Trophoblast cell (in vitro differentiated cells and primary cell): Measurements from ENCODE around the gene GDF11.
A peak's percentile ranks its signal among the peaks of the same experiment; 100 is the strongest.

Source experiments
- DNase-seq, 2 donors: peaks; one replicate each; pipeline ENCODE4 v3.0.0-alpha.2; 2016
- H2AFZ ChIP-seq: 2 replicates; pipeline ENCODE4 v1.6.1; 2013; ENCODE audit warnings: low read length, moderate library complexity, mild to moderate bottlenecking; ENCODE audit not compliant: insufficient read depth, poor library complexity
- H2AK5ac ChIP-seq: 2 replicates; pipeline ENCODE4 v1.6.1; 2013; ENCODE audit warnings: mild to moderate bottlenecking, low read length
- H2BK120ac ChIP-seq: 2 replicates; pipeline ENCODE4 v1.6.1; 2013; ENCODE audit warnings: low read length, mild to moderate bottlenecking, moderate library complexity; ENCODE audit not compliant: insufficient read depth, poor library complexity
- H2BK12ac ChIP-seq: 2 replicates; pipeline ENCODE4 v1.6.1; 2013; ENCODE audit warnings: mild to moderate bottlenecking, low read length, moderate library complexity
- H2BK5ac ChIP-seq: 2 replicates; pipeline ENCODE4 v1.6.1; 2013; ENCODE audit warnings: low read length, low read depth, moderate library complexity, mild to moderate bottlenecking; ENCODE audit not compliant: poor library complexity
- H3K14ac ChIP-seq: 2 replicates; pipeline ENCODE4 v1.6.1; 2013; ENCODE audit warnings: mild to moderate bottlenecking, low read length
- H3K18ac ChIP-seq: 2 replicates; pipeline ENCODE4 v1.6.1; 2013; ENCODE audit warnings: mild to moderate bottlenecking, low read length
- H3K23ac ChIP-seq: 2 replicates; pipeline ENCODE4 v1.6.1; 2013; ENCODE audit warnings: low read length
- H3K27ac ChIP-seq: 2 replicates; pipeline ENCODE4 v1.5.1; 2013; ENCODE audit warnings: low read depth, mild to moderate bottlenecking, inconsistent platforms, low read length, moderate library complexity
- H3K27me3 ChIP-seq: 2 replicates; pipeline ENCODE4 v1.6.1; 2013; ENCODE audit warnings: inconsistent platforms, mild to moderate bottlenecking, low read length, moderate library complexity; ENCODE audit not compliant: insufficient read depth
- H3K36me3 ChIP-seq, 2 experiments: 1 replicate in 1 of 2; 2 replicates in 1 of 2; pipeline ENCODE4 v1.6.1; 2013; ENCODE audit warnings: low read length in 2 of 2, mild to moderate bottlenecking in 2 of 2, moderate library complexity in 1 of 2; ENCODE audit not compliant: insufficient read depth in 2 of 2, control insufficient read depth in 1 of 2
- H3K4ac ChIP-seq: 2 replicates; pipeline ENCODE4 v1.6.1; 2013; ENCODE audit warnings: low read depth, mild to moderate bottlenecking, low read length, moderate library complexity
- H3K4me1 ChIP-seq, 2 experiments: 1 replicate in 1 of 2; 2 replicates in 1 of 2; pipeline ENCODE4 v1.6.1; 2013; ENCODE audit warnings: low read length in 2 of 2, mild to moderate bottlenecking in 2 of 2, moderate library complexity in 1 of 2; ENCODE audit not compliant: insufficient read depth in 2 of 2, control insufficient read depth in 1 of 2
- H3K4me2 ChIP-seq: 2 replicates; pipeline ENCODE4 v1.6.1; 2013; ENCODE audit warnings: inconsistent platforms, mild to moderate bottlenecking, low read length, moderate library complexity
- H3K4me3 ChIP-seq: 2 replicates; pipeline ENCODE4 v1.5.1; 2013; ENCODE audit warnings: mild to moderate bottlenecking, low read depth, low read length, inconsistent platforms
- H3K79me1 ChIP-seq: one replicate; pipeline ENCODE4 v1.6.1; 2013; ENCODE audit warnings: low read length
- H3K79me2 ChIP-seq: 2 replicates; pipeline ENCODE4 v1.6.1; 2013; ENCODE audit warnings: low read length, mild to moderate bottlenecking; ENCODE audit not compliant: control insufficient read depth, insufficient read depth, poor library complexity
- H3K9ac ChIP-seq: 2 replicates; pipeline ENCODE4 v1.6.1; 2013; ENCODE audit warnings: mild to moderate bottlenecking, low read length
- H3K9me3 ChIP-seq: 2 replicates; pipeline ENCODE4 v1.6.1; 2013; ENCODE audit warnings: low read depth, mild to moderate bottlenecking, control low read depth, inconsistent platforms, low read length; ENCODE audit not compliant: insufficient read depth
- H4K12ac ChIP-seq: 2 replicates; pipeline ENCODE4 v1.6.1; 2013; ENCODE audit warnings: low read depth, mild to moderate bottlenecking, low read length, moderate library complexity
- H4K8ac ChIP-seq: 2 replicates; pipeline ENCODE4 v1.6.1; 2013; ENCODE audit warnings: low read depth, mild to moderate bottlenecking, low read length, moderate library complexity
- H4K91ac ChIP-seq: one replicate; pipeline ENCODE4 v1.6.1; 2013; ENCODE audit warnings: low read depth, mild to moderate bottlenecking, low read length, moderate library complexity
- WGBS: extraction: QIAGEN DNeasy Blood & Tissue Kit; methylation state at CpG from one replicate; pipeline ENCODE4 v1.1.7; 2013; ENCODE audit warnings: missing lambda C conversion rate; ENCODE audit not compliant: insufficient read length, insufficient coverage; ENCODE audit errors: extremely low coverage; 5-methylcytosine and 5-hydroxymethylcytosine counted together

GDF11 gene

GRCh38 chr12:55715169-55715764 lies 27.7 kb upstream of the GDF11 start:
- WGBS, result no CpG with 5 or more reads among the region's 7 CpGs
- H3K14ac ChIP-seq, result no peak overlapping the region

GRCh38 chr12:55715833-55716581 lies 26.9 kb upstream of the GDF11 start, which contains the start of gene BLOC1S1:
Gene BLOC1S1 (plus strand): TSS chr12:55716046. CDS start chr12:55716052, 6 bp downstream.
- Histone ChIP-seq H3K27me3 (no peaks in the 10 kb centered on the region), H3K14ac (peak within 1 kb of the TSS; percentile 18), H2AFZ (peak within 1 kb of the TSS; percentile 74), H3K9me3 (peaks cover 2% of the 10 kb centered on the region), H2BK5ac (peak within 1 kb of the TSS; percentile 43), H3K4me1 (peaks cover 16 to 20% of the 10 kb centered on the region in 2 experiments), H3K79me2 (no peaks in the 10 kb centered on the region), H3K27ac (peak within 1 kb of the TSS; percentile 90), H4K91ac (peak within 1 kb of the TSS; percentile 70), H3K18ac (peak within 1 kb of the TSS; percentile 27), H3K36me3 (peaks cover 0 to 4% of the 10 kb centered on the region in 2 experiments), H2AK5ac (peak within 1 kb of the TSS; percentile 3), H3K4me2 (peak within 1 kb of the TSS; percentile 93), H3K23ac (no peak within 1 kb of the TSS), H4K8ac (peak within 1 kb of the TSS; percentile 80), H3K79me1 (peaks cover 8% of the 10 kb centered on the region), H2BK12ac (no peak within 1 kb of the TSS), H2BK120ac (peak within 1 kb of the TSS; percentile 35), H3K9ac (peak within 1 kb of the TSS; percentile 85), H3K4me3 (peak within 1 kb of the TSS; percentile 78), H4K12ac (peak within 1 kb of the TSS; percentile 45), H3K4ac (no peak within 1 kb of the TSS)
- no CpG with 5 or more reads among the region's 42 CpGs for WGBS
- peak; percentile 93 to 98 for DNase-seq

More at GRCh38 chr12:55715169-55715764, 27.7 kb upstream of the GDF11 start:
- Histone ChIP-seq H4K91ac (no peak overlapping the region), H2BK120ac (no peak overlapping the region), H3K4me1 (peaks cover 16 to 20% of the 10 kb centered on the region in 2 experiments), H3K27ac (no peak overlapping the region), H3K79me2 (no peaks in the 10 kb centered on the region), H3K9me3 (peaks cover 2% of the 10 kb centered on the region), H3K9ac (no peak overlapping the region), H4K12ac (peak overlapping the region; percentile 34), H4K8ac (peak overlapping the region; percentile 80), H2AFZ (peak overlapping the region; percentile 48), H3K4me3 (no peak overlapping the region), H3K79me1 (peaks cover 8% of the 10 kb centered on the region), H3K18ac (no peak overlapping the region), H2BK12ac (no peak overlapping the region), H2BK5ac (no peak overlapping the region), H2AK5ac (no peak overlapping the region), H3K36me3 (peaks cover 0 to 4% of the 10 kb centered on the region in 2 experiments), H3K27me3 (no peaks in the 10 kb centered on the region), H3K4ac (no peak overlapping the region), H3K23ac (no peak overlapping the region), H3K4me2 (peak overlapping the region; percentile 93)
- DNase-seq, result no peak

- H4K8ac ChIP-seq, result peak overlapping the region; percentile 68
- peaks cover 2% of the 10 kb centered on the region for H3K9me3 ChIP-seq
- H2BK120ac ChIP-seq, result peak overlapping the region; percentile 20
- no peak overlapping the region for H2BK12ac ChIP-seq
- DNase-seq, result no peak
- H3K4ac ChIP-seq, result no peak overlapping the region
- H3K4me3 ChIP-seq, result peak overlapping the region; percentile 78
- H3K27ac ChIP-seq, result peak overlapping the region; percentile 90
- peak overlapping the region; percentile 3 for H2AK5ac ChIP-seq
- peaks cover 8% of the 10 kb centered on the region for H3K79me1 ChIP-seq
- no peak overlapping the region for H3K14ac ChIP-seq
- H4K12ac ChIP-seq, result peak overlapping the region; percentile 45
- H2AFZ ChIP-seq, result peak overlapping the region; percentile 53
- no peak overlapping the region for H3K23ac ChIP-seq
- no CpG with 5 or more reads among the region's 13 CpGs for WGBS
- no peaks in the 10 kb centered on the region for H3K27me3 ChIP-seq
- peak overlapping the region; percentile 93 for H3K4me2 ChIP-seq
- peak overlapping the region; percentile 65 for H3K9ac ChIP-seq
- H3K18ac ChIP-seq, result no peak overlapping the region
- no peaks in the 10 kb centered on the region for H3K79me2 ChIP-seq
- peaks cover 0 to 4% of the 10 kb centered on the region in 2 experiments for H3K36me3 ChIP-seq
- peak overlapping the region; percentile 41 for H4K91ac ChIP-seq
- H2BK5ac ChIP-seq, result peak overlapping the region; percentile 10
- peaks cover 16 to 20% of the 10 kb centered on the region in 2 experiments for H3K4me1 ChIP-seq
Measured at GRCh38 chr12:55716582-55716957, 26.4 kb upstream of the GDF11 start.

- Histone ChIP-seq H3K18ac (peak overlapping the region; percentile 42), H3K9ac (no peak overlapping the region), H2AFZ (no peak overlapping the region), H4K91ac (peak overlapping the region; percentile 17), H4K8ac (peak overlapping the region; percentile 43), H3K79me2 (no peaks in the 10 kb centered on the region), H3K23ac (no peak overlapping the region), H3K14ac (peak overlapping the region; percentile 26), H3K79me1 (peaks cover 8% of the 10 kb centered on the region), H2AK5ac (peak overlapping the region; percentile 57), H4K12ac (peak overlapping the region; percentile 39), H2BK12ac (no peak overlapping the region), H3K4me2 (peak overlapping the region; percentile 93), H2BK120ac (no peak overlapping the region), H3K27me3 (no peaks in the 10 kb centered on the region), H2BK5ac (peak overlapping the region; percentile 56), H3K9me3 (peaks cover 2% of the 10 kb centered on the region), H3K27ac (no peak overlapping the region), H3K4ac (no peak overlapping the region), H3K4me1 (peaks cover 16 to 20% of the 10 kb centered on the region in 2 experiments), H3K36me3 (peaks cover 0 to 4% of the 10 kb centered on the region in 2 experiments), H3K4me3 (no peak overlapping the region)
- DNase-seq, result no peak
- WGBS, result no CpG with 5 or more reads among the region's 8 CpGs
Measured at GRCh38 chr12:55717011-55718007, 25.6 kb upstream of the GDF11 start.
